Measurements from ENCODE around the gene KCTD3.
A peak's percentile ranks its signal among the peaks of the same experiment; 100 is the strongest.

The KCTD3 gene

GRCh38 chr1:215657047-215657446 is 89.9 kb downstream of the KCTD3 start:
- no peak for DNase-seq (ENCODE audit: low read depth)

- DNase-seq (ENCODE audit: low read depth): no peak
These were observed 93.2 kb downstream of the KCTD3 start for GRCh38 chr1:215660259-215660658.

DNA sequence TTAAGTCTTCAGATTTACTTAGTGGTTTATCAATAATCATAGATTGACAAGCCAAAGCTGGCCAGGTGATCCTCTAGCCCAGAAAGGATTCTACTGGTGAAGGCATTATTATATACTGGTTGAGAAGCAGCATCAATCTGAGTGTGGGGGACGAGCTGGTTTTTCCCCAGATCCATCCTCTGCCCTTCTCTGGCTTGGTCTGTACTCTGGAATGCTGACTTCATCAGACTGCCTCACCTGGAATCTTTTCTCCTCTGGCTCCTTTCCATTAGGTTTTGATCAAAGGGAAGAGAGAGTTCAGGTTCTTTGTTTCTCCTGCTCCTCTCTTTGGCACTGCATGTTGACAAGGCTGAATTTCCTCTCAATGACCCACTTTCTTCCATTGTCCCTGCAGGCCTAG is 93.9 kb downstream of the KCTD3 start:
- no peak for DNase-seq (ENCODE audit: low read depth)

DNA sequence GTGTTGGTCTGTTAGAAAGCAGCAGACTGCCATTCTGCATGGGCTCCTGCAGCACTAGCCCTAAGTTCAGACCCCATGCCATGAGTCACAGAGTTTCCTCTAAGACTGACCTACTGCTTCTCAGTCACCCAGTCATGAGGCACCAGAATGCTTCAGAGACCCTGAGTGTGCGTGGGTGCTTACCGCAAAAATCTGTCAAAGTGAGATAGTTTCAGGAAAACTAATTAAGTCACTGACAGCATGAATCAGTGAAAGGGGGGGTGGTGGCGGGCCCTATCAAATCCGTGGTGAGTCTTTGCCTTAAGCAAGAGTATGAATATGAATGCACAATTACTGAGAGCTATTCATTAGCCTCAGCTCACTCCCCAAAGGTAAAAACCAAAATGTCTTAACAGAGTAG is 98.1 kb downstream of the KCTD3 start:
- peak; percentile 22 for DNase-seq (ENCODE audit: low read depth)

GRCh38 chr1:215667761-215668160 is 100.7 kb downstream of the KCTD3 start:
- no peak for DNase-seq (ENCODE audit: low read depth)

DNA sequence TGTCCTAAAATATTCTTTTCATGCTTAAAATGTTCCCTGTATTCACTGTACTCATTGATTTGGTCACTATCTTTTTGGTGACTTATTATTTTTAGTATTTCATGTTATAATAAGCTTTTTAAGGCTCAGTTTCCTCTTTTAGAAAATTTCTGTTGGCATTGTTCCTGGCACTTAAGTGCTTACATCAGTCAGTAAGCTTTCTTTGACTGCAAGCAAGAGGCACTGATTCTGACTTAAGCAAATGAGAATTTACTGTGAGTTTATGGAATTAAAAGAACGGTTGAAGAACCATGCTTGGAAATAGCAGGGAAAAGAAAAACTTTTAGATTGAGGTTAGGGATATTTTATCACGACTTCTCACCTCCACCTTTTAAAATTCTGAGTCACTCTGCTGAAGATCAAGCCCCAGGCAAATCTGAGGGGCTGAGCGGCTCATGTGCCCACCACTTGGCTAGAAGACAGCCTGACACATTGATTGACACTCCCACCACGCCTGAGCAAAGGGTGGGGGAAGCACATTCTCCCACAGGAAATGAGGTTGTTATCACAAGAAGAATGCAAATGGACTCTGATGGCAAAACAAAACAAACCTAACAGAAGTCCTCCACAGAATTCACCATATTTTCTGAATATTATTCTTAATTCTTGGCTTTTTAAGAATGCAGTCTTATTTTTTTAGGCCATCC is 102.8 kb downstream of the KCTD3 start:
- no peak for DNase-seq (ENCODE audit: low read depth)

Data from GM04504 (cell line).